Cardiac muscle cell (in vitro differentiated cells and primary cell): ENCODE results near the gene CCR3. TPM values are rescaled to one million over a fixed set of nuclear protein-coding genes. Genes with fewer than 3 reads are reported as not detected.

Experiments used
- DNase-seq, 2 donors: peaks; one replicate each; pipeline versions ENCODE4 v3.0.0 to v3.0.0-alpha.2; 2010 to 2017; ENCODE audit warnings: low read depth in 1 of 2, low spot score in 1 of 2
- H3K27ac ChIP-seq: fragments of 200-600 bp; sonication (generic); 2 replicates; pipeline ENCODE4 v1.5.1; 2016
- H3K27me3 ChIP-seq: fragments of 200-600 bp; sonication (generic); 2 replicates; pipeline ENCODE4 v1.6.0; 2016; ENCODE audit warnings: control low read depth
- H3K36me3 ChIP-seq: fragments of 200-600 bp; sonication (generic); 2 replicates; pipeline ENCODE4 v1.5.1; 2016; ENCODE audit warnings: control low read depth
- H3K4me1 ChIP-seq: fragments of 200-600 bp; sonication (generic); 2 replicates; pipeline ENCODE4 v1.8.1; 2017; ENCODE audit warnings: low read depth, mild to moderate bottlenecking, mixed run types
- H3K4me3 ChIP-seq: fragments of 200-600 bp; sonication (generic); 2 replicates; pipeline ENCODE4 v1.5.1; 2016; ENCODE audit warnings: mild to moderate bottlenecking
- H3K9me3 ChIP-seq: fragments of 200-600 bp; sonication (generic); 2 replicates; pipeline ENCODE4 v1.5.1; 2017; ENCODE audit warnings: low read depth, mild to moderate bottlenecking, control low read depth
- CTCF ChIP-seq: IDR thresholded peaks from 2 replicates; pipeline ENCODE4 v1.5.1; 2012; ENCODE audit warnings: low read depth, mild to moderate bottlenecking, low read length
- polyA plus RNA-seq: library from polyadenylated mRNA; unstranded; fragments of >200 nt; fragmentation: Nextera tagmentation; extraction: Ambion mirVana; gene quantifications from 2 replicates; pipeline ENCODE4 v1.2.1, GENCODE V29; 2016
- total RNA-seq: library from RNA; depleted of rRNA; stranded (reverse); fragments of >200 nt; gene quantifications from 2 replicates; pipeline ENCODE4 v1.2.3, GENCODE V29; 2016

Gene CCR3
- total and polyA plus RNA-seq, 2 experiments from 2014 or later, result not detected

DNA sequence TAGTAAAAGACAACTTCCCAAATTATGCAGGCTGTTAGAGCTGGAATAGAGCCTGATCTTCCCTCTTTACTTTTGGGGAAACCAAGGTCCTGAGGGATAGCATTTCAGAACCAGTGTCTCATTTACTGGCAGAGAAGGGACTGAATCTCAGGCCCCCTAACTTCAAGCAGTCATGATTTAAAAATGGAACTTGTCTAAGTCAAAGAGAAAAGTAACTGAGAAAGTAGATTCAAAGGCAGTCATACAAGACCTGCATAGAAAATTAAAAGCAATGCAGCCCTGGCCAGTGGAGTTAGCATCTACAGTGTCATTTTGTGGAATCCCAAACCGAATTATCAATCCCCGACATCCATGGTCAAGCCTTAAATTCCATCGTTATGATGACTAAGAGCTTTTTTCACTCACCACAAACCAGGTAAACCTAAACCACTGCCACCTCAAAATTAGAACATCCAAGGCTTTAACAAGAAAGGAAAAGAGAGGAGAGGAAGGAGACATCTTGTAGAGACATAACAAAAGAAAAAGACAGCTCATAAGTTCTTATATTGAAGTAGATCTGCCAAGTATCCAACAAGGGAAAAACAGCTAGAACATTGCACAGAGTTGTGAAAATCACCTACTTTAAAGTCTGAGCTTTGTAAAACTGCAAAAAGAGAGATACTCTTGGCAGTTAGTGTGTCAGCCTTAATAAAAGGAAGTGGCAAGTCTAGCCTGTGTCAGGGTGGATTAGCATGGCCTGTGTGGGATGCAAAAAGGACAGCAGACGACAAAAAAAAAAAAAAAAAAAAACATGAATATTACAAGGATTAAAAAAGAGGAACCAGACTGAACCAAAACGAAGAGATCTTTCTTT, 57.6 kb downstream of the CCR3 start:
- Histone ChIP-seq H3K9me3 (no peaks in the 10 kb centered on the region), H3K27ac (no peak overlapping the region), H3K27me3 (peaks cover 1% of the 10 kb centered on the region), H3K4me1 (no peaks in the 10 kb centered on the region), H3K4me3 (no peak overlapping the region), H3K36me3 (no peaks in the 10 kb centered on the region)
- DNase-seq, result no peak
- TF ChIP-seq CTCF, result no peak

DNA sequence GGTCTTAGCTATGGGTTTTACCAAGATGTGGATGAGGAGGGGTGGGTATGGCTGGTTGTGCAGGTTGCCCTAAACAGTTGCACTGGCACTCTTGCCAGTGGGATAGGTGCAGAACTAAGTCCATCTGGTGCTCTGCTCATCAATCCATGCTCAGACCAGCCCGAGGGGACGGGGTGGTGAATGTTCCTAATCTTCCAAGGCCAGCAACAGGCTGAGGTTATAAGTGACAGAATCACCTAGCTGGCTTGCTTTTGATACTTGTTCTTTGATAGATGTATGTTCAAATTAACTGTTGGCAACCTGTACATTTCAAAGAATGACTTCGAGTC, 58.2 kb downstream of the CCR3 start:
- Histone ChIP-seq H3K9me3 (no peaks in the 10 kb centered on the region), H3K27me3 (peaks cover 4% of the 10 kb centered on the region), H3K4me1 (no peaks in the 10 kb centered on the region), H3K4me3 (no peak overlapping the region), H3K27ac (no peak overlapping the region), H3K36me3 (no peaks in the 10 kb centered on the region)
- no peak for TF ChIP-seq CTCF
- no peak for DNase-seq

GRCh38 chr3:46301122-46301835, 59.0 kb downstream of the CCR3 start:
- TF ChIP-seq CTCF, result no peak
- H3K4me3 ChIP-seq, result no peak overlapping the region
- no peaks in the 10 kb centered on the region for H3K9me3 ChIP-seq
- no peaks in the 10 kb centered on the region for H3K4me1 ChIP-seq
- DNase-seq, result no peak
- H3K27me3 ChIP-seq, result peaks cover 4% of the 10 kb centered on the region
- no peaks in the 10 kb centered on the region for H3K36me3 ChIP-seq
- no peak overlapping the region for H3K27ac ChIP-seq

DNA sequence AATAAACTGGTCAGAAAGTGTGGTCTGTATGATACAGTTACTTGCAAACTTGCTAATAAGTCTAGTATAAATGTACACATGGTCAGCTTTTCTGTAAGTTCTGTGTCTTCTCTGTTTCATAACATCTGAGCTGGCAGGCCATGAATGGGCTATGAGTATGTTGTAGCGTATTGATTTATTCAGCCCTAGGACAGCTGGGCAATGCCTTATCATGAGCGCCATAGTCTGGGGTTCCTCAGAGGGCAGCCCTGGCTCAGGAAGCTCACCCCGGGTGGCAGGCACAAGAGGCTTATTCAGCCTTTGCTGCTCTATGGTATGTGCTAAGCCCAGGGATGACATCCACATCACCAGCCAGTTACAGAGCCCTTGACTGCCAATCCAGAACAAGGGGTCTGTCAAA, 61.0 kb downstream of the CCR3 start:
- no peak for DNase-seq
- no peak for TF ChIP-seq CTCF
- H3K9me3 ChIP-seq, result no peaks in the 10 kb centered on the region
- no peaks in the 10 kb centered on the region for H3K36me3 ChIP-seq
- H3K4me3 ChIP-seq, result no peak overlapping the region
- no peak overlapping the region for H3K27ac ChIP-seq
- H3K4me1 ChIP-seq, result no peaks in the 10 kb centered on the region
- peaks cover 4% of the 10 kb centered on the region for H3K27me3 ChIP-seq

GRCh38 chr3:46304739-46305138, 62.5 kb downstream of the CCR3 start:
- no peak for TF ChIP-seq CTCF
- no peaks in the 10 kb centered on the region for H3K9me3 ChIP-seq
- H3K27ac ChIP-seq, result no peak overlapping the region

More at GRCh38 chr3:46304739-46305138, 62.5 kb downstream of the CCR3 start:
- DNase-seq, result no peak
- Histone ChIP-seq H3K36me3 (no peaks in the 10 kb centered on the region), H3K27me3 (peaks cover 4% of the 10 kb centered on the region), H3K4me1 (no peaks in the 10 kb centered on the region), H3K4me3 (no peak overlapping the region)
